Glomerular endothelial cell (primary cell): ENCODE results near the gene GRK6. TPM values are rescaled to one million over a fixed set of nuclear protein-coding genes. Genes with fewer than 3 reads are reported as not detected.

ENCODE experiments used
- DNase-seq: peaks from one replicate; pipeline ENCODE4 v3.0.0-alpha.2; 2011; ENCODE audit warnings: low read depth, low spot score; ENCODE audit errors: extremely low read depth
- total RNA-seq: library from RNA; depleted of rRNA; stranded (reverse); fragments of >200 nt; gene quantifications from 2 replicates; pipeline ENCODE4 v1.2.3, GENCODE V29; 2015

Gene GRK6
- total RNA-seq, 1 donor from 2014 or later, result 27.5 TPM

GRCh38 chr5:177450667-177451424 lies 24.4 kb downstream of the GRK6 start:
- no peak for DNase-seq

GRCh38 chr5:177452688-177453638 lies 26.5 kb downstream of the GRK6 start:
- DNase-seq, result no peak

DNA sequence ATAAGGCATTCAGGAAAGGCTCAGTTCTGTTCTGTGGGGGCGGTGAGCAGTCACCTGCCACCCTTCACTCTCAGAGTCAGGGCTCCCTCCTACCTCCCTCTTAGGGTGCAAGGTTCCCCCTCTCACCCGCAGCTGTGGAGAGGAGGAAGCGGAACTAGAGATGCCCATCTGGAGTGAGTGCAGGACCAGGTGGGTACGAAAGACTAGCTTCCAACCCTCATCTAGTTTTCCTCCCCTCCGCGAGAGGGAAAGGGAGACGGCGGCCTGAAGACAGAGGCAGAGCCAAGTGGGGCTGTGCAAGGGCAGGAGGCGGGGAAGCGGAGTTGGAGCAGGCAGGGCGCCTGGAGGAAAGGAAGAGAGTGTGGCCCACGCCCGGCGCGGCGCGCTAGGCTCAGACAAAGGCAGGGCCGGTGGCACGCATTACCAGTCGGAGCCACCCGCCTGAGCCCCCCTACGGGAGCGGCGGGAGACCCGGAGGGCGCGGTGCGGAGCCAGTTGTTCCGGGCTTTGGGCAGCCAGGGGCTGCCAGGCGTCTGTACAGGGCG lies 27.4 kb downstream of the GRK6 start:
- no peak for DNase-seq

- no peak for DNase-seq
Measured at GRCh38 chr5:177454397-177455035, 28.0 kb downstream of the GRK6 start.

DNA sequence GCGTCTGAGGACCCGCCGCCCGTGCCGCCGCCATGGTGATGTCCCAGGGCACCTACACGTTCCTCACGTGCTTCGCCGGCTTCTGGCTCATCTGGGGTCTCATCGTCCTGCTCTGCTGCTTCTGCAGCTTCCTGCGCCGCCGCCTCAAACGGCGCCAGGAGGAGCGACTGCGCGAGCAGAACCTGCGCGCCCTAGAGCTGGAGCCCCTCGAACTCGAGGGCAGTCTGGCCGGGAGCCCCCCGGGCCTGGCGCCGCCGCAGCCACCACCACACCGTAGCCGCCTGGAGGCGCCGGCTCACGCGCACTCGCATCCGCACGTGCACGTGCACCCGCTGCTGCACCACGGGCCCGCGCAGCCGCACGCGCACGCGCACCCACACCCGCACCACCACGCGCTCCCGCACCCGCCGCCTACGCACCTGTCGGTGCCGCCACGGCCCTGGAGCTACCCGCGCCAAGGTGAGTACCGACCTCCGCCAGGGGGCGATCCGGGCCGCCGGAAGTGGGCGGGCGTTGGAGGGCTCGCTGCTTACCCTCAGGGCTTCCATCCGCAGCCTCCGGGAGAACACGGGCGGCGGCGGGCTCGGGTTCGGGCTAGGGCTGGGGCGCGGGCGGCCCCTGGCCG lies 28.7 kb downstream of the GRK6 start:
- no peak for DNase-seq

DNA sequence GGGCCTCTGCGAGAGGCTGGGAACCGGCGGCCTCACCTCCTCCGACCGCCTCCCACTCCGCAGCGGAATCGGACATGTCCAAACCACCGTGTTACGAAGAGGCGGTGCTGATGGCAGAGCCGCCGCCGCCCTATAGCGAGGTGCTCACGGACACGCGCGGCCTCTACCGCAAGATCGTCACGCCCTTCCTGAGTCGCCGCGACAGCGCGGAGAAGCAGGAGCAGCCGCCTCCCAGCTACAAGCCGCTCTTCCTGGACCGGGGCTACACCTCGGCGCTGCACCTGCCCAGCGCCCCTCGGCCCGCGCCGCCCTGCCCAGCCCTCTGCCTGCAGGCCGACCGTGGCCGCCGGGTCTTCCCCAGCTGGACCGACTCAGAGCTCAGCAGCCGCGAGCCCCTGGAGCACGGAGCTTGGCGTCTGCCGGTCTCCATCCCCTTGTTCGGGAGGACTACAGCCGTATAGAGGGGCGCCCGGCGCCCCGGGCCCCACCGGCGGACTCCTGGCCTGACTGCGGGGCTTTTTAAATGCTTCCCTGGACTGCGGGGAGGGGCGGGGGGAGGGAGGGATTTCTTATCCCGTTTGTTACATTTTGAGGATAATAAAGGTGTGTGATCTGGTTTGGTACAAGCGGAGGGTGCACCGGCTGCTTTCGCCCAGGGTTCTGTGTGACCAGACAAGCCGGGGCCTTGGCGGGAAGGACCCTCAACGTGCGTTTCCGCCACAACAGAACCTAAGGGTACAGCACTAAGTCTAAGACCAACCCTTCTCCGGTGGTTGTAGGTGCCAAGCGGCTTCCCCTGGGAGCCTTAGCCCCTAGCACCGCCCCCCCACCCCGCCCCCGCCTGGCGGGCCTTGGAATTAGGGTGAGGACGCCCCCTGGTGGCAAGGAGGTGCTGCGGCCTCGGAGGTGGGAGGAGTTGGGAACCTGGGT lies 29.4 kb downstream of the GRK6 start:
- no peak for DNase-seq

DNA sequence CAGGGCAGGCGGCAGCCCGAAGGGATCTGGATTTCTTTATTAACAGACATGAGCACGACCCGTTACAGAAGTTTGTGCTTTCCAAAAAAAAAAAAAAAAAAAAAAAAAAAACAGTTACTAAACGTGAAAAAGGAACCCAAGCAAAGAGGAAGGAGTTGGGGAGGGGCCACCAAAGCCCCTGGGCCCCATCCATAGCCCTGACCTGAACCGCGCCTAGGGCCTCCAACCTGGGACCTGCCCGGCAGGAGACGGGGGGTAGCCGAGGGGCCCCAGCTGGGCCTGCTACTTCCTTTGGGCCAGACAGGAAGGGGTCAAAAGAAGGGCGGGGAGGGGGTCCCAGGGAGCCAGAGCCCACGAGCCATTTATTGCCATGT lies 30.1 kb downstream of the GRK6 start:
- no peak for DNase-seq

- DNase-seq, result peak; percentile 74
Measured at GRCh38 chr5:177456976-177457851, 30.7 kb downstream of the GRK6 start.

- DNase-seq, result no peak
Measured at GRCh38 chr5:177457852-177458681, 31.6 kb downstream of the GRK6 start.

DNA sequence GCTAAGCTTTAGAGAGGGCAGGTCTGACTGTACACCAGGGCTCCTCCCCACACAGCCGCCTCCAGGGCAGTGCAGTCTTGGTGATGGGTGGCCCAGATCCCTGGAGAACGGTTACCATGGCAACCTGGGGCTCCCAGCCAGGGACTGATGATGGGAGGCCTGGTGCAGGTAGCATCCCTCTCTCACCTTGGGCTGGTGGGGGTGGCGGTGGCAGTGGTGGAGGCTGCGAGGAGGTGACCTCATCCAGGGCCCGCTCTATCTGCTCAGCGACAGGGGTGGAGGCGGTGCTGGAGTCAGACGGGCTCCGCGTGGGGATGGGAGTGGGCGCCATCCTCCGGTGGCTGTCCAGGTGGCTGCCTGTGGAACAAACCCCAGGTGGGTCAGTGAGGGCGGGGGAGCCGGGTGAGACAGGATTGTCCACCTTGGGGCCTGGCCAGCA lies 32.5 kb downstream of the GRK6 start:
- no peak for DNase-seq

- DNase-seq, result no peak
Measured at GRCh38 chr5:177459357-177459756, 32.9 kb downstream of the GRK6 start.

GRCh38 chr5:177459819-177460628 lies 33.5 kb downstream of the GRK6 start:
- DNase-seq, result no peak

- no peak for DNase-seq
Measured at GRCh38 chr5:177462021-177462670, 35.7 kb downstream of the GRK6 start.

DNA sequence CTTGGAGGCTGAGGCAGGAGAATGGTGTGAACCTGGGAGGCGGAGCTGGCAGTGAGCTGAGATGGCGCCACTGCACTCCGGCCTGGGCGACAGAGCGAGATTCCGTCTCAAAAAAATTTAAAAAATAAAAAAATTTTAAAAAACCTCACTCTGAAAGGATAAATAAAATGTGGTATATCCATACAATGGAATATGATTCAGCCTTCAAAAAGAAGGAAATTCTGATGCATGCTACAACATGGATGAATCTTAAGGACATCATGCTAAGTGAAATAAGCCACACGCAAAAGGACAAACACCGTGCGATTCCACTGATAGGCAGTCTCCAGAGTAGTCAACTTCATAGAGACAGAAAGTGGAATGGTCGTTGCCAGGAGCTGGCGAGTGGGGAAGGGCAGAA lies 38.6 kb downstream of the GRK6 start:
- DNase-seq, result no peak

- DNase-seq, result no peak
Measured at GRCh38 chr5:177466861-177467260, 40.4 kb downstream of the GRK6 start.

DNA sequence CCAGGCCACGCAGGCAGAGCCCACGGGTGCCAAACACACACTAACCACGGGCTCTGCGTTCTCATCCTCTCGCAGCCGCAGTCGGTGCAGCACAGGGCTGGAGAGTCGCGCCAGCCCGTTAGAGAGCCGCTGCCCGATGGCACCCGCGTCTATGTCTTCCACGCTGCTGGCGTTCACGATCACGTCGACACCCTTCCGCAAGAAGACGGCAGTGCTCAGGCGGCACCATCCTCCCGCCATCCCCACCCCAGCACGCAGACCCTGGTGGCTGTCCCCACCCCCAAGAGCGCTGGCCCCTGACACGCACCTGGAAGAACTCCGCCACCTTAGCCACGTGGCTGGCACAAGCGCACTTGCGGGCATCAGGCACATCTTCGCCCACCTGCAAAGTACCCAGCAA lies 41.0 kb downstream of the GRK6 start:
- DNase-seq, result no peak
